SK-N-SH (cell line): Measurements from ENCODE around the gene ATG7. TPM values are rescaled to one million over a fixed set of nuclear protein-coding genes. Genes with fewer than 3 reads are reported as not detected.

Experiments used
- CTCF ChIA-PET: fragments of 300-600, 350-600 bp; formaldehyde crosslinking; extraction: SDS; loops from one replicate; lab custom pipeline; 2021; lab: Yijun Ruan, JAX
- POLR2A ChIA-PET: fragments of 350-600 bp; sonication (Branson Sonifier 250); formaldehyde crosslinking; extraction: SDS; loops from one replicate; lab custom pipeline; 2020; ENCODE audit warnings: antibody characterized with exemption, inconsistent platforms; lab: Yijun Ruan, JAX
- DNase-seq: peaks from one replicate; pipeline ENCODE4 v3.0.0; 2012
- H2AFZ ChIP-seq: fragments of 200-600 bp; sonication (generic); 2 replicates; pipeline ENCODE4 v1.8.1; 2016; ENCODE audit warnings: antibody characterized with exemption, mild to moderate bottlenecking, low read depth
- H3F3A ChIP-seq: fragments of 200-600 bp; sonication (generic); replicated peaks from 2 replicates; pipeline ENCODE3; 2016; ENCODE audit warnings: antibody characterized with exemption, mild to moderate bottlenecking; ENCODE audit not compliant: insufficient read depth
- H3K27ac ChIP-seq, 2 experiments: fragments of 200-500 bp in 1 of 2; fragments of 200-600 bp in 1 of 2; sonication (Bioruptor generic) in 1 of 2; sonication (generic), shearing (Covaris generic) in 1 of 2; 2 replicates each; pipeline versions ENCODE4 v1.5.1 to v1.6.1; 2014 to 2016; ENCODE audit warnings: low read depth in 2 of 2, inconsistent platforms in 1 of 2, low read length in 1 of 2, mild to moderate bottlenecking in 1 of 2, mixed read lengths in 1 of 2
- H3K27me3 ChIP-seq: fragments of 200-600 bp; sonication (generic), shearing (Covaris generic); 2 replicates; pipeline ENCODE4 v1.6.1; 2016; ENCODE audit warnings: mixed run types; ENCODE audit not compliant: insufficient read depth
- H3K36me3 ChIP-seq, 2 experiments: fragments of 200-500 bp in 1 of 2; fragments of 200-600 bp in 1 of 2; sonication (Bioruptor generic) in 1 of 2; sonication (generic) in 1 of 2; replicated peaks in 1 of 2; 2 replicates each; pipeline versions ENCODE3 to v1.5.1; 2014 to 2016; ENCODE audit warnings: low read length in 1 of 2, mild to moderate bottlenecking in 1 of 2; ENCODE audit not compliant: insufficient read depth in 2 of 2, control insufficient read depth in 1 of 2
- H3K4me1 ChIP-seq, 2 experiments: fragments of 200-500 bp in 1 of 2; fragments of 200-600 bp in 1 of 2; sonication (Bioruptor generic) in 1 of 2; sonication (generic), shearing (Covaris generic) in 1 of 2; 2 replicates each; pipeline versions ENCODE4 v1.5.1 to v1.6.1; 2014 to 2016; ENCODE audit warnings: low read depth in 1 of 2, low read length in 1 of 2, mixed run types in 1 of 2; ENCODE audit not compliant: insufficient read depth in 2 of 2, control insufficient read depth in 1 of 2
- H3K4me2 ChIP-seq: fragments of 200-600 bp; sonication (generic), shearing (Covaris generic); 2 replicates; pipeline ENCODE4 v1.6.1; 2017; ENCODE audit warnings: mixed run types
- H3K4me3 ChIP-seq, 2 experiments: fragments of 200-500 bp in 1 of 2; fragments of 200-600 bp in 1 of 2; sonication (Bioruptor generic) in 1 of 2; sonication (generic), shearing (Covaris generic) in 1 of 2; 2 replicates each; pipeline versions ENCODE4 v1.5.1 to v1.8.1; 2014 to 2016; ENCODE audit warnings: low read depth in 2 of 2, inconsistent platforms in 1 of 2, low read length in 1 of 2, mild to moderate bottlenecking in 1 of 2, mixed read lengths in 1 of 2, moderate library complexity in 1 of 2
- H3K79me2 ChIP-seq: fragments of 200-600 bp; sonication (generic); 2 replicates; pipeline ENCODE4 v1.8.1; 2017; ENCODE audit warnings: mild to moderate bottlenecking; ENCODE audit not compliant: insufficient read depth
- H3K9ac ChIP-seq: fragments of 200-600 bp; sonication (generic); 2 replicates; pipeline ENCODE4 v1.6.1; 2017; ENCODE audit warnings: mixed run types
- H3K9me2 ChIP-seq: fragments of 200-600 bp; sonication (generic); 2 replicates; pipeline ENCODE4 v1.6.1; 2017; ENCODE audit warnings: mixed run types
- H3K9me3 ChIP-seq: fragments of 200-600 bp; sonication (generic); 2 replicates; pipeline ENCODE4 v1.6.1; 2017; ENCODE audit warnings: mixed run types, mild to moderate bottlenecking, moderate library complexity
- H4K20me1 ChIP-seq: fragments of 200-600 bp; sonication (generic); 2 replicates; pipeline ENCODE4 v1.6.1; 2017; ENCODE audit warnings: mild to moderate bottlenecking, mixed run types; ENCODE audit not compliant: insufficient read depth
- CHD2 ChIP-seq: fragments of 150-350 bp; IDR thresholded peaks from 2 replicates; pipeline ENCODE4 v1.6.1; 2018; ENCODE audit warnings: low read length; ENCODE audit not compliant: partially characterized antibody
- EZH2phosphoT487 ChIP-seq: fragments of 200-600 bp; sonication (generic); IDR thresholded peaks from 2 replicates; pipeline ENCODE4 v1.6.1; 2017; ENCODE audit warnings: low read depth, mixed run types, mild to moderate bottlenecking, antibody characterized with exemption, moderate library complexity, borderline replicate concordance
- FOSL2 ChIP-seq: IDR thresholded peaks from 2 replicates; pipeline ENCODE4 v1.4.0; 2012; ENCODE audit warnings: low read depth, mild to moderate bottlenecking, moderate library complexity, borderline replicate concordance
- IRF3 ChIP-seq: fragments of 150-350 bp; IDR thresholded peaks from 2 replicates; pipeline ENCODE4 v1.6.1; 2016; ENCODE audit warnings: mild to moderate bottlenecking, low read depth, low read length
- MEF2A ChIP-seq: IDR thresholded peaks from 2 replicates; pipeline ENCODE4 v1.4.0; 2012; ENCODE audit warnings: low read depth, borderline replicate concordance
- NFIC ChIP-seq: IDR thresholded peaks from 2 replicates; pipeline ENCODE4 v1.4.0; 2012; ENCODE audit warnings: borderline replicate concordance
- NRF1 ChIP-seq: IDR thresholded peaks from 2 replicates; pipeline ENCODE4 v1.6.1; 2012; ENCODE audit warnings: low read depth, mild to moderate bottlenecking, low read length
- POLR2AphosphoS5 ChIP-seq: IDR thresholded peaks from 2 replicates; pipeline ENCODE4 v1.6.1; 2012; ENCODE audit warnings: low read depth, low read length
- RCOR1 ChIP-seq: fragments of 150-350 bp; IDR thresholded peaks from 2 replicates; pipeline ENCODE4 v1.6.1; 2017; ENCODE audit warnings: antibody characterized with exemption, low read length
- REST ChIP-seq: IDR thresholded peaks from 2 replicates; pipeline ENCODE4 v1.6.1; 2012; ENCODE audit warnings: mild to moderate bottlenecking, low read depth, low read length, moderate library complexity
- RFX5 ChIP-seq: IDR thresholded peaks from 2 replicates; pipeline ENCODE4 v1.6.1; 2012; ENCODE audit warnings: mild to moderate bottlenecking, improper control_type of control experiment, low read length
- RXRA ChIP-seq: IDR thresholded peaks from 2 replicates; pipeline ENCODE4 v1.4.0; 2012; ENCODE audit warnings: low read depth, mild to moderate bottlenecking, borderline replicate concordance
- SIN3A ChIP-seq: IDR thresholded peaks from 2 replicates; pipeline ENCODE4 v1.6.1; 2012; ENCODE audit warnings: low read depth, mild to moderate bottlenecking, low read length, moderate library complexity, borderline replicate concordance
- SMC3 ChIP-seq: IDR thresholded peaks from 2 replicates; pipeline ENCODE4 v1.6.1; 2012; ENCODE audit warnings: low read depth, low read length, improper control_type of control experiment
- TCF12 ChIP-seq: IDR thresholded peaks from 2 replicates; pipeline ENCODE4 v1.4.0; 2012
- USF1 ChIP-seq: IDR thresholded peaks from 2 replicates; pipeline ENCODE4 v1.4.0; 2012; ENCODE audit warnings: low read depth, borderline replicate concordance
- USF2 ChIP-seq: fragments of 150-350 bp; IDR thresholded peaks from 2 replicates; pipeline ENCODE4 v1.6.1; 2017; ENCODE audit warnings: antibody characterized with exemption, low read length, low read depth, borderline replicate concordance
- YY1 ChIP-seq: IDR thresholded peaks from 2 replicates; pipeline ENCODE4 v1.4.0; 2012; ENCODE audit warnings: low read depth, mild to moderate bottlenecking
- ZBTB33 ChIP-seq: IDR thresholded peaks from 2 replicates; pipeline ENCODE4 v1.4.0; 2012; ENCODE audit warnings: low read depth, borderline replicate concordance
- WGBS: methylation state at CpG from one replicate; pipeline ENCODE4 v1.1.6; 2017; ENCODE audit warnings: low lambda C conversion rate; 5-methylcytosine and 5-hydroxymethylcytosine counted together
- polyA plus RNA-seq, 3 experiments: library from polyadenylated mRNA; depleted of rRNA; stranded (reverse); fragments of >200 nt; gene quantifications; 2 replicates each; pipeline ENCODE4 v1.2.3, GENCODE V29; 2012

The ATG7 gene
- polyA plus RNA-seq, 1 of the 3 experiments (the other 2 are of a cell fraction): 29.5 TPM

GRCh38 chr3:11445883-11446282, 173.7 kb downstream of the ATG7 start:
- ChIA-PET POLR2A (no interaction called here), CTCF (no interaction called here)
- Histone ChIP-seq H3K9me2 (no peaks in the 10 kb centered on the region), H3K9ac (no peak overlapping the region), H4K20me1 (no peaks in the 10 kb centered on the region), H3F3A (no peaks in the 10 kb centered on the region), H3K27me3 (no peaks in the 10 kb centered on the region), H3K4me1 (no peaks in the 10 kb centered on the region), H3K9me3 (no peaks in the 10 kb centered on the region), H3K36me3 (peaks cover 0 to 3% of the 10 kb centered on the region in 2 experiments), H2AFZ (no peak overlapping the region), H3K4me2 (no peak overlapping the region), H3K27ac (no peak overlapping the region), H3K4me3 (no peak overlapping the region), H3K79me2 (no peaks in the 10 kb centered on the region)
- DNase-seq: no peak
- WGBS: 96% methylated on average over 2 of the region's 2 CpGs
- TF ChIP-seq RFX5 (no peak), CHD2 (no peak), ZBTB33 (no peak), RCOR1 (no peak), NFIC (no peak), USF1 (no peak), USF2 (no peak), EZH2phosphoT487 (no peak), RXRA (no peak), TCF12 (no peak), SMC3 (no peak), MEF2A (no peak), REST (no peak), YY1 (no peak), POLR2AphosphoS5 (no peak), FOSL2 (no peak), NRF1 (no peak), SIN3A (no peak), IRF3 (no peak)
